Astrocyte of the cerebellum (primary cell): ENCODE measurements around the gene C19orf47.
A peak's percentile ranks its signal among the peaks of the same experiment; 100 is the strongest.

Experiments
- DNase-seq: peaks from one replicate; pipeline ENCODE4 v3.0.0-alpha.2; 2011; ENCODE audit warnings: low read depth
- H3K4me3 ChIP-seq: 2 replicates; pipeline ENCODE4 v1.5.1; 2011; ENCODE audit warnings: mild to moderate bottlenecking, low read depth, low read length, moderate library complexity
- CTCF ChIP-seq: IDR thresholded peaks from 2 replicates; pipeline ENCODE4 v1.5.1; 2012; ENCODE audit warnings: low read length, low read depth, moderate library complexity, mild to moderate bottlenecking; ENCODE audit errors: missing control alignments
- in situ Hi-C: cut with HindIII; loops from 2 replicates; pipeline ENCODE4 v1.10.0; 2017; ENCODE audit warnings: low sequenced_read_pairs

C19orf47 gene

GRCh38 chr19:40298026-40298425 lies 50.2 kb downstream of the C19orf47 start:
- in situ Hi-C loops, result no loop called here
- no peak overlapping the region for H3K4me3 ChIP-seq
- no peak for TF ChIP-seq CTCF
- no peak for DNase-seq

- no peak for DNase-seq
- in situ Hi-C loops, result no loop called here
These were observed 53.6 kb downstream of the C19orf47 start for GRCh38 chr19:40294560-40294959.

GRCh38 chr19:40286971-40287421 lies 61.2 kb downstream of the C19orf47 start:
- no peak for TF ChIP-seq CTCF
- in situ Hi-C loops, result no loop called here
- no peak for DNase-seq
- H3K4me3 ChIP-seq, result no peak overlapping the region

More at GRCh38 chr19:40294560-40294959, 53.6 kb downstream of the C19orf47 start:
- no peak for TF ChIP-seq CTCF
- H3K4me3 ChIP-seq, result no peak overlapping the region

GRCh38 chr19:40286235-40286970 lies 61.8 kb downstream of the C19orf47 start:
- no peak for DNase-seq
- TF ChIP-seq CTCF, result no peak
- no peak overlapping the region for H3K4me3 ChIP-seq

GRCh38 chr19:40285353-40286234 lies 62.6 kb downstream of the C19orf47 start:
- no peak for TF ChIP-seq CTCF
- in situ Hi-C loops, result no loop called here
- peak overlapping the region; percentile 71 for H3K4me3 ChIP-seq
- peak; percentile 99 for DNase-seq

More at GRCh38 chr19:40286235-40286970, 61.8 kb downstream of the C19orf47 start:
- in situ Hi-C loops, result no loop called here

- in situ Hi-C loops, result no loop called here
- TF ChIP-seq CTCF, result no peak
- H3K4me3 ChIP-seq, result peak within 1 kb of the TSS; percentile 71
- DNase-seq, result no peak
These were observed 63.5 kb downstream of the C19orf47 start, which contains the start of gene AKT2 for GRCh38 chr19:40284501-40285352. AKT2 (minus strand) TSS chr19:40285345; CDS start chr19:40265267, 20,078 bp downstream.
